Keratinocyte (primary cell): Measurements from ENCODE around the gene PPARA.
"Not testable (repeated sequence)": the region's sequence is repeated elsewhere in the genome, so short reads cannot be mapped to it uniquely, and the experiment has no call there.

Experiments
- CTCF ChIP-seq, 3 experiments: IDR thresholded peaks in 1 of 3; conservative IDR thresholded peaks in 1 of 3; optimal IDR thresholded peaks in 1 of 3; 2 replicates in 2 of 3; 3 replicates in 1 of 3; pipeline versions ENCODE3 to v1.5.1; 2011; ENCODE audit warnings: low read length in 3 of 3, mild to moderate bottlenecking in 3 of 3, moderate library complexity in 2 of 3, control low read depth in 1 of 3, inconsistent platforms in 1 of 3; ENCODE audit not compliant: insufficient read depth in 2 of 3; ENCODE audit errors: extremely low read depth in 1 of 3
- EZH2 ChIP-seq: IDR thresholded peaks from one replicate; pipeline ENCODE4 v1.6.1; 2012; ENCODE audit warnings: inconsistent platforms, mild to moderate bottlenecking, low read length, moderate library complexity

- not testable (repeated sequence) for TF ChIP-seq CTCF (optimal IDR thresholded peaks at IDR 0.05 in 1 of 3, IDR thresholded peaks at IDR 0.05 in 1 of 3, conservative IDR thresholded peaks at IDR 0.05 in 1 of 3; ENCODE audit: extremely low read depth in 1 of 3, insufficient read depth in 2 of 3, low read length in 3 of 3); EZH2
Observed at GRCh38 chr22:46132193-46132829, 18.0 kb upstream of the PPARA start.
